Measurements from ENCODE around the gene TMEM129. TPM values are rescaled to one million over a fixed set of nuclear protein-coding genes. Genes with fewer than 3 reads are reported as not detected.

TMEM129 gene
- total RNA-seq, 1 experiment from 2014 or later = 29.8 TPM

GRCh38 chr4:1750381-1751154, 29.4 kb upstream of the TMEM129 start:
- BruUV-seq (replicated peaks) = no TSS peak
- H3K36me3 Mint-ChIP-seq (ENCODE audit: insufficient read depth, unreplicated experiment) = peaks cover 5% of the 10 kb centered on the region
- intact Hi-C loops (cut with micrococcal nuclease; ENCODE audit: unreplicated experiment) = no loop called here
- DNase-seq = no peak
- no peaks in the 10 kb centered on the region for H3K27me3 Mint-ChIP-seq (ENCODE audit: unreplicated experiment)
- TF ChIP-seq CTCF (IDR thresholded peaks at IDR 0.05; ENCODE audit: unreplicated experiment) = no peak
- H3K4me1 Mint-ChIP-seq (ENCODE audit: low read depth, unreplicated experiment) = no peaks in the 10 kb centered on the region
- no peaks in the 10 kb centered on the region for H3K9me3 Mint-ChIP-seq (ENCODE audit: low read depth, unreplicated experiment)
- no peak overlapping the region for H3K4me3 Mint-ChIP-seq (ENCODE audit: low read depth, unreplicated experiment)
- H3K27ac Mint-ChIP-seq (ENCODE audit: unreplicated experiment) = no peak overlapping the region
- CTCF ChIA-PET = interaction anchor here (2.0 kb wide), 1 partner anchor 60 kb away, joined by 4 read pairs; no protein-coding TSS in a partner anchor

GRCh38 chr4:1749826-1750225, 28.7 kb upstream of the TMEM129 start:
- CTCF ChIA-PET = no interaction called here
- no peak overlapping the region for H3K4me3 Mint-ChIP-seq (ENCODE audit: low read depth, unreplicated experiment)
- H3K4me1 Mint-ChIP-seq (ENCODE audit: low read depth, unreplicated experiment) = no peaks in the 10 kb centered on the region
- H3K36me3 Mint-ChIP-seq (ENCODE audit: insufficient read depth, unreplicated experiment) = peaks cover 11% of the 10 kb centered on the region
- H3K9me3 Mint-ChIP-seq (ENCODE audit: low read depth, unreplicated experiment) = no peaks in the 10 kb centered on the region
- TF ChIP-seq CTCF (IDR thresholded peaks at IDR 0.05; ENCODE audit: unreplicated experiment) = no peak
- no peak for DNase-seq
- H3K27ac Mint-ChIP-seq (ENCODE audit: unreplicated experiment) = no peak overlapping the region
- intact Hi-C loops (cut with micrococcal nuclease; ENCODE audit: unreplicated experiment) = no loop called here
- no peaks in the 10 kb centered on the region for H3K27me3 Mint-ChIP-seq (ENCODE audit: unreplicated experiment)
- BruUV-seq (replicated peaks) = no TSS peak

GRCh38 chr4:1749370-1749769, 28.2 kb upstream of the TMEM129 start:
- H3K4me3 Mint-ChIP-seq (ENCODE audit: low read depth, unreplicated experiment) = no peak overlapping the region
- CTCF ChIA-PET = no interaction called here
- no peak for TF ChIP-seq CTCF (IDR thresholded peaks at IDR 0.05; ENCODE audit: unreplicated experiment)

GRCh38 chr4:1748465-1748995, 27.4 kb upstream of the TMEM129 start:
- peak; percentile 89 for DNase-seq
- no peaks in the 10 kb centered on the region for H3K9me3 Mint-ChIP-seq (ENCODE audit: low read depth, unreplicated experiment)
- peak; percentile 78 for TF ChIP-seq CTCF (IDR thresholded peaks at IDR 0.05; ENCODE audit: unreplicated experiment)
- no peak overlapping the region for H3K4me3 Mint-ChIP-seq (ENCODE audit: low read depth, unreplicated experiment)
- H3K27ac Mint-ChIP-seq (ENCODE audit: unreplicated experiment) = no peak overlapping the region
- no TSS peak for BruUV-seq (replicated peaks)
- CTCF ChIA-PET = interaction anchor here (2.6 kb wide), 1 partner anchor 62 kb away, joined by 18 read pairs; no protein-coding TSS in a partner anchor
- H3K27me3 Mint-ChIP-seq (ENCODE audit: unreplicated experiment) = no peaks in the 10 kb centered on the region
- H3K36me3 Mint-ChIP-seq (ENCODE audit: insufficient read depth, unreplicated experiment) = peaks cover 14% of the 10 kb centered on the region
- no peaks in the 10 kb centered on the region for H3K4me1 Mint-ChIP-seq (ENCODE audit: low read depth, unreplicated experiment)
- intact Hi-C loops (cut with micrococcal nuclease; ENCODE audit: unreplicated experiment) = loop anchor here (1.0 kb wide), 1 partner anchor 62 kb away; no protein-coding TSS in a partner anchor

More at GRCh38 chr4:1749370-1749769, 28.2 kb upstream of the TMEM129 start:
- DNase-seq = no peak
- H3K27ac Mint-ChIP-seq (ENCODE audit: unreplicated experiment) = no peak overlapping the region
- intact Hi-C loops (cut with micrococcal nuclease; ENCODE audit: unreplicated experiment) = no loop called here
- H3K4me1 Mint-ChIP-seq (ENCODE audit: low read depth, unreplicated experiment) = no peaks in the 10 kb centered on the region
- no peaks in the 10 kb centered on the region for H3K27me3 Mint-ChIP-seq (ENCODE audit: unreplicated experiment)
- H3K9me3 Mint-ChIP-seq (ENCODE audit: low read depth, unreplicated experiment) = no peaks in the 10 kb centered on the region
- BruUV-seq (replicated peaks) = no TSS peak
- peaks cover 14% of the 10 kb centered on the region for H3K36me3 Mint-ChIP-seq (ENCODE audit: insufficient read depth, unreplicated experiment)
